Measurements from ENCODE around the gene VAX1.

- no peak for TF ChIP-seq CTCF (conservative IDR thresholded peaks at IDR 0.05 in 1 of 2, IDR thresholded peaks at IDR 0.05 in 1 of 2; ENCODE audit: extremely low read depth in 1 of 2, insufficient read depth in 1 of 2, low read depth in 1 of 2, low read length in 2 of 2)
- TF ChIP-seq EZH2 (IDR thresholded peaks at IDR 0.05; ENCODE audit: borderline replicate concordance, low read length), result no peak
Observed at GRCh38 chr10:117086546-117086945, 51.5 kb downstream of the VAX1 start.
